ENCODE results near the gene MS4A6A. TPM values are rescaled to one million over a fixed set of nuclear protein-coding genes. Genes with fewer than 3 reads are reported as not detected.

Gene MS4A6A
- total and polyA plus RNA-seq, 2 donors (not counting 1 experiment from before 2014, with no cell fraction given): 0.34 to 4.1 TPM

GRCh38 chr11:60128376-60128775 is 54.5 kb downstream of the MS4A6A start:
- peaks cover 19 to 20% of the 10 kb centered on the region in 2 donors for H3K4me1 ChIP-seq (ENCODE audit: control insufficient read depth in 2 of 2, insufficient read depth in 2 of 2, low read length in 2 of 2)
- Mint-ChIP-seq H3K9me3 (ENCODE audit: insufficient read depth) (no peaks in the 10 kb centered on the region), H3K4me3 (no peak overlapping the region), H3K27ac (no peak overlapping the region), H3K4me1 (peaks cover 24% of the 10 kb centered on the region), H3K27me3 (no peaks in the 10 kb centered on the region)
- H3K27me3 ChIP-seq (replicated peaks in 1 of 4; ENCODE audit: control extremely low read depth in 1 of 4, control insufficient read depth in 3 of 4, insufficient read depth in 4 of 4, low read length in 3 of 4): no peaks in the 10 kb centered on the region
- intact Hi-C loops (cut with micrococcal nuclease): no loop called here
- CTCF ChIA-PET: interaction anchor here (0.6 to 1.2 kb wide), 2 partner anchors 374 to 906 kb away, joined by 3 to 4 read pairs; no protein-coding TSS in a partner anchor
- H3K79me2 ChIP-seq (ENCODE audit: control insufficient read depth, insufficient read depth, low read length): no peaks in the 10 kb centered on the region
- no peak overlapping the region for H3K4me3 ChIP-seq (ENCODE audit: control extremely low read depth in 1 of 5, extremely low read depth in 1 of 5, insufficient read depth in 1 of 5, low read depth in 2 of 5, low read length in 4 of 5)
- no peak overlapping the region for H3K9ac ChIP-seq (ENCODE audit: low read length)
- H2AFZ ChIP-seq (ENCODE audit: insufficient read depth, low read depth, low read length, poor library complexity, severe bottlenecking): no peak overlapping the region
- H3K4me2 ChIP-seq (replicated peaks; ENCODE audit: low read depth, low read length, poor library complexity, severe bottlenecking): no peak overlapping the region
- H3K36me3 ChIP-seq (replicated peaks in 1 of 2; ENCODE audit: control extremely low read depth in 1 of 2, control insufficient read depth in 1 of 2, extremely low read depth in 1 of 2, insufficient read depth in 2 of 2, low read length in 1 of 2): no peaks in the 10 kb centered on the region
- ATAC-seq (ENCODE audit: low read depth) (no peak), DNase-seq (no peak)
- H4K20me1 ChIP-seq (ENCODE audit: control insufficient read depth, insufficient read depth, low read length, poor library complexity, severe bottlenecking): no peaks in the 10 kb centered on the region
- H3K27ac ChIP-seq (ENCODE audit: low read length in 2 of 2): no peak overlapping the region
- no CpG with 5 or more reads among the region's 2 CpGs for WGBS (ENCODE audit: insufficient coverage)
- POLR2A ChIA-PET: interaction anchor here (0.7 kb wide), 1 partner anchor 372 kb away, joined by 3 read pairs; no protein-coding TSS in a partner anchor
- TF ChIP-seq EZH2 (IDR thresholded peaks at IDR 0.05; ENCODE audit: borderline replicate concordance, insufficient read depth, low read depth, low read length, poor library complexity, severe bottlenecking) (no peak), CTCF (IDR thresholded peaks at IDR 0.05) (no peak)
- peaks cover 0 to 1% (median 0%) of the 10 kb centered on the region in 3 donors for H3K9me3 ChIP-seq (ENCODE audit: control extremely low read depth in 1 of 3, control insufficient read depth in 2 of 3, insufficient read depth in 1 of 3, low read length in 2 of 3)

- TF ChIP-seq EZH2 (IDR thresholded peaks at IDR 0.05; ENCODE audit: borderline replicate concordance, insufficient read depth, low read depth, low read length, poor library complexity, severe bottlenecking) (no peak), CTCF (IDR thresholded peaks at IDR 0.05) (no peak)
- ATAC-seq (ENCODE audit: low read depth) (no peak), DNase-seq (no peak)
- Histone ChIP-seq H3K4me1 (ENCODE audit: control insufficient read depth in 2 of 2, insufficient read depth in 2 of 2, low read length in 2 of 2) (peaks cover 19 to 20% of the 10 kb centered on the region in 2 donors), H3K4me3 (ENCODE audit: control extremely low read depth in 1 of 5, extremely low read depth in 1 of 5, insufficient read depth in 1 of 5, low read depth in 2 of 5, low read length in 4 of 5) (no peak overlapping the region), H3K36me3 (replicated peaks in 1 of 2; ENCODE audit: control extremely low read depth in 1 of 2, control insufficient read depth in 1 of 2, extremely low read depth in 1 of 2, insufficient read depth in 2 of 2, low read length in 1 of 2) (no peaks in the 10 kb centered on the region), H3K27me3 (replicated peaks in 1 of 4; ENCODE audit: control extremely low read depth in 1 of 4, control insufficient read depth in 3 of 4, insufficient read depth in 4 of 4, low read length in 3 of 4) (no peaks in the 10 kb centered on the region), H3K79me2 (ENCODE audit: control insufficient read depth, insufficient read depth, low read length) (no peaks in the 10 kb centered on the region), H3K27ac (ENCODE audit: low read length in 2 of 2) (no peak overlapping the region), H3K9ac (ENCODE audit: low read length) (no peak overlapping the region), H2AFZ (ENCODE audit: insufficient read depth, low read depth, low read length, poor library complexity, severe bottlenecking) (no peak overlapping the region), H3K4me2 (replicated peaks; ENCODE audit: low read depth, low read length, poor library complexity, severe bottlenecking) (no peak overlapping the region), H3K9me3 (ENCODE audit: control extremely low read depth in 1 of 3, control insufficient read depth in 2 of 3, insufficient read depth in 1 of 3, low read length in 2 of 3) (peaks cover 0 to 1% (median 0%) of the 10 kb centered on the region in 3 donors), H4K20me1 (ENCODE audit: control insufficient read depth, insufficient read depth, low read length, poor library complexity, severe bottlenecking) (no peaks in the 10 kb centered on the region)
- Mint-ChIP-seq H3K9me3 (ENCODE audit: insufficient read depth) (no peaks in the 10 kb centered on the region), H3K4me1 (peaks cover 24% of the 10 kb centered on the region), H3K27me3 (no peaks in the 10 kb centered on the region), H3K27ac (no peak overlapping the region), H3K4me3 (no peak overlapping the region)
- 71% methylated on average over 1 of the region's 3 CpGs for WGBS (ENCODE audit: insufficient coverage)
- intact Hi-C loops (cut with micrococcal nuclease): no loop called here
- ChIA-PET POLR2A (no interaction called here), CTCF (interaction anchor here (1.2 kb wide), 1 partner anchor 373 kb away, joined by 3 read pairs; no protein-coding TSS in a partner anchor)
These were observed 55.5 kb downstream of the MS4A6A start for GRCh38 chr11:60127311-60127811.
